Peyer's patch (tissue), 4 donors: ENCODE data around the gene TNNC1.

Experiments used
- POLR2A ChIP-seq, 2 donors: fragments of 450-650 bp; IDR thresholded peaks; one replicate each; pipeline ENCODE4 v1.5.1; 2017; ENCODE audit warnings: antibody characterized with exemption in 2 of 2, mild to moderate bottlenecking in 2 of 2, moderate library complexity in 2 of 2
- TF ChIP-seq, protein P1 (sequence below), 6 experiments: fragments of 450-650 bp in 4 of 6; fragments of 200-600 bp in 2 of 6; sonication (generic) in 1 of 6; IDR thresholded peaks; one replicate each; pipeline ENCODE4 v1.5.1; 2017 to 2019; ENCODE audit warnings: antibody characterized with exemption in 6 of 6, mild to moderate bottlenecking in 3 of 6, moderate library complexity in 1 of 6

DNA sequence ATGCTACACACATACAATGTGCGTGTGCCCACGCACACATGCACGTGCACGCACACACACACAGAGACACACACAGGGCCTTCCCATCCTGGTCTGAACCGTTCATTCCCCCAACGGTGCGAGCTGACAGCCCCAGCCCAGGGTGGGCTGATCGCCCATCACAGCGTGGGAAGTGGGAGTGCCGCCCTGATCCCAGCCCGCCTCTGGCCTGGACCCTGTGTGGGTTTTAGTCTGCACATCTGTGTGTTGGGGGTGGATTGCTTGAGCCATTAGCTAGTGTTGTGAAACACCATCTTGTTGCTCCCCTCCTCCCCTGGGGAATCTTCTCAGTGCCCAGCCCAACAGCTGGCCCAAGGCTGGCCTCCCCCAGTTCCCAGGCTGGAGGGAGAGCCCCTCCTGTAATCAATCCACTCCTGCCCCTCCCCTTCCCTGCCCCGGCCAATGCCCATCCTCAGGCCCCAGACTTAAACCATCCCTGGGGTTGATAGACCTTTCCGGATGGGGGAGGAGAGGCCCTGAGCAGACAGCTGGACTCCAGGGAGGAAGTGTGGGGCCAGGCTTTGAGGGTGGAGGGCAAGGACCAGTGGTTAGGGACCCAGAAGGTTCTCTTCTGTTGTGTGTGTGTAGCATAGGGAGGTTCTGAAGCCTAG, 17.2 kb downstream of the TNNC1 start:
- TF ChIP-seq POLR2A (IDR thresholded peaks at IDR 0.05), result no peak
- TF ChIP-seq, protein P1, sequence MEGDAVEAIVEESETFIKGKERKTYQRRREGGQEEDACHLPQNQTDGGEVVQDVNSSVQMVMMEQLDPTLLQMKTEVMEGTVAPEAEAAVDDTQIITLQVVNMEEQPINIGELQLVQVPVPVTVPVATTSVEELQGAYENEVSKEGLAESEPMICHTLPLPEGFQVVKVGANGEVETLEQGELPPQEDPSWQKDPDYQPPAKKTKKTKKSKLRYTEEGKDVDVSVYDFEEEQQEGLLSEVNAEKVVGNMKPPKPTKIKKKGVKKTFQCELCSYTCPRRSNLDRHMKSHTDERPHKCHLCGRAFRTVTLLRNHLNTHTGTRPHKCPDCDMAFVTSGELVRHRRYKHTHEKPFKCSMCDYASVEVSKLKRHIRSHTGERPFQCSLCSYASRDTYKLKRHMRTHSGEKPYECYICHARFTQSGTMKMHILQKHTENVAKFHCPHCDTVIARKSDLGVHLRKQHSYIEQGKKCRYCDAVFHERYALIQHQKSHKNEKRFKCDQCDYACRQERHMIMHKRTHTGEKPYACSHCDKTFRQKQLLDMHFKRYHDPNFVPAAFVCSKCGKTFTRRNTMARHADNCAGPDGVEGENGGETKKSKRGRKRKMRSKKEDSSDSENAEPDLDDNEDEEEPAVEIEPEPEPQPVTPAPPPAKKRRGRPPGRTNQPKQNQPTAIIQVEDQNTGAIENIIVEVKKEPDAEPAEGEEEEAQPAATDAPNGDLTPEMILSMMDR (IDR thresholded peaks at IDR 0.05), result no peak
